Trophoblast cell (in vitro differentiated cells and primary cell): ENCODE results near the gene FAM53A.

ENCODE experiments used
- DNase-seq, 2 donors: peaks; one replicate each; pipeline ENCODE4 v3.0.0-alpha.2; 2016
- H2AFZ ChIP-seq: 2 replicates; pipeline ENCODE4 v1.6.1; 2013; ENCODE audit warnings: low read length, moderate library complexity, mild to moderate bottlenecking; ENCODE audit not compliant: insufficient read depth, poor library complexity
- H2AK5ac ChIP-seq: 2 replicates; pipeline ENCODE4 v1.6.1; 2013; ENCODE audit warnings: mild to moderate bottlenecking, low read length
- H2BK120ac ChIP-seq: 2 replicates; pipeline ENCODE4 v1.6.1; 2013; ENCODE audit warnings: low read length, mild to moderate bottlenecking, moderate library complexity; ENCODE audit not compliant: insufficient read depth, poor library complexity
- H2BK12ac ChIP-seq: 2 replicates; pipeline ENCODE4 v1.6.1; 2013; ENCODE audit warnings: mild to moderate bottlenecking, low read length, moderate library complexity
- H2BK5ac ChIP-seq: 2 replicates; pipeline ENCODE4 v1.6.1; 2013; ENCODE audit warnings: low read length, low read depth, moderate library complexity, mild to moderate bottlenecking; ENCODE audit not compliant: poor library complexity
- H3K14ac ChIP-seq: 2 replicates; pipeline ENCODE4 v1.6.1; 2013; ENCODE audit warnings: mild to moderate bottlenecking, low read length
- H3K18ac ChIP-seq: 2 replicates; pipeline ENCODE4 v1.6.1; 2013; ENCODE audit warnings: mild to moderate bottlenecking, low read length
- H3K23ac ChIP-seq: 2 replicates; pipeline ENCODE4 v1.6.1; 2013; ENCODE audit warnings: low read length
- H3K27ac ChIP-seq: 2 replicates; pipeline ENCODE4 v1.5.1; 2013; ENCODE audit warnings: low read depth, mild to moderate bottlenecking, inconsistent platforms, low read length, moderate library complexity
- H3K27me3 ChIP-seq: 2 replicates; pipeline ENCODE4 v1.6.1; 2013; ENCODE audit warnings: inconsistent platforms, mild to moderate bottlenecking, low read length, moderate library complexity; ENCODE audit not compliant: insufficient read depth
- H3K36me3 ChIP-seq, 2 experiments: 1 replicate in 1 of 2; 2 replicates in 1 of 2; pipeline ENCODE4 v1.6.1; 2013; ENCODE audit warnings: low read length in 2 of 2, mild to moderate bottlenecking in 2 of 2, moderate library complexity in 1 of 2; ENCODE audit not compliant: insufficient read depth in 2 of 2, control insufficient read depth in 1 of 2
- H3K4ac ChIP-seq: 2 replicates; pipeline ENCODE4 v1.6.1; 2013; ENCODE audit warnings: low read depth, mild to moderate bottlenecking, low read length, moderate library complexity
- H3K4me1 ChIP-seq, 2 experiments: 1 replicate in 1 of 2; 2 replicates in 1 of 2; pipeline ENCODE4 v1.6.1; 2013; ENCODE audit warnings: low read length in 2 of 2, mild to moderate bottlenecking in 2 of 2, moderate library complexity in 1 of 2; ENCODE audit not compliant: insufficient read depth in 2 of 2, control insufficient read depth in 1 of 2
- H3K4me2 ChIP-seq: 2 replicates; pipeline ENCODE4 v1.6.1; 2013; ENCODE audit warnings: inconsistent platforms, mild to moderate bottlenecking, low read length, moderate library complexity
- H3K4me3 ChIP-seq: 2 replicates; pipeline ENCODE4 v1.5.1; 2013; ENCODE audit warnings: mild to moderate bottlenecking, low read depth, low read length, inconsistent platforms
- H3K79me1 ChIP-seq: one replicate; pipeline ENCODE4 v1.6.1; 2013; ENCODE audit warnings: low read length
- H3K79me2 ChIP-seq: 2 replicates; pipeline ENCODE4 v1.6.1; 2013; ENCODE audit warnings: low read length, mild to moderate bottlenecking; ENCODE audit not compliant: control insufficient read depth, insufficient read depth, poor library complexity
- H3K9ac ChIP-seq: 2 replicates; pipeline ENCODE4 v1.6.1; 2013; ENCODE audit warnings: mild to moderate bottlenecking, low read length
- H3K9me3 ChIP-seq: 2 replicates; pipeline ENCODE4 v1.6.1; 2013; ENCODE audit warnings: low read depth, mild to moderate bottlenecking, control low read depth, inconsistent platforms, low read length; ENCODE audit not compliant: insufficient read depth
- H4K12ac ChIP-seq: 2 replicates; pipeline ENCODE4 v1.6.1; 2013; ENCODE audit warnings: low read depth, mild to moderate bottlenecking, low read length, moderate library complexity
- H4K8ac ChIP-seq: 2 replicates; pipeline ENCODE4 v1.6.1; 2013; ENCODE audit warnings: low read depth, mild to moderate bottlenecking, low read length, moderate library complexity
- H4K91ac ChIP-seq: one replicate; pipeline ENCODE4 v1.6.1; 2013; ENCODE audit warnings: low read depth, mild to moderate bottlenecking, low read length, moderate library complexity
- WGBS: extraction: QIAGEN DNeasy Blood & Tissue Kit; methylation state at CpG from one replicate; pipeline ENCODE4 v1.1.7; 2013; ENCODE audit warnings: missing lambda C conversion rate; ENCODE audit not compliant: insufficient read length, insufficient coverage; ENCODE audit errors: extremely low coverage; 5-methylcytosine and 5-hydroxymethylcytosine counted together

FAM53A gene

DNA sequence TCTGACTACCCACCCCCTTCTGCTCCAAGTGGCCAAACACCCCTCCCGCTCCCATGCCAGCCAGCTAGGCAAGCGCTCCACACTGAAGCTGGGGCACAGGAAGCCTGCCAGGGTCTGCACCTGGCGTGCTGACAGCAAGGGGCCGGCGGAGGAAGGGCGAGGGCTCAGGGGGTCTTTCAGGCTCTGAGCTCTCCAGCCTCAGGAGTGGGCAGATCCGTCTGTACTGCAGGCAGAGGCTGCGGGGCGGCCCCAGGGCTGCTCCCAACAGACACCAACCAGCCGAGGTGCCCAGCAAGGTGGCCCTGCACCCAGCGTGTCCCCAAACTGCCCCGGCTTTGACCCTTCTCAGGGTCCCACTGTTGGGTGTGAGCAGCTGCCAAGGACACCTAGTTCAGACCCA lies 14.8 kb downstream of the FAM53A start:
- H2AK5ac ChIP-seq = no peak overlapping the region

GRCh38 chr4:1668488-1668840 lies 15.6 kb downstream of the FAM53A start:
- DNase-seq = no peak
- Histone ChIP-seq H3K18ac (no peak overlapping the region), H3K14ac (no peak overlapping the region), H3K23ac (no peak overlapping the region), H2AFZ (no peak overlapping the region), H3K79me1 (no peaks in the 10 kb centered on the region), H3K4me1 (peaks cover 0 to 2% of the 10 kb centered on the region in 2 experiments), H3K9me3 (no peaks in the 10 kb centered on the region), H3K79me2 (no peaks in the 10 kb centered on the region), H3K36me3 (no peaks in the 10 kb centered on the region), H3K4me2 (no peak overlapping the region), H2AK5ac (no peak overlapping the region), H2BK120ac (no peak overlapping the region), H4K91ac (no peak overlapping the region), H3K27ac (no peak overlapping the region), H2BK5ac (no peak overlapping the region), H3K4ac (no peak overlapping the region), H4K12ac (no peak overlapping the region), H3K9ac (no peak overlapping the region), H2BK12ac (no peak overlapping the region), H3K4me3 (no peak overlapping the region), H4K8ac (no peak overlapping the region), H3K27me3 (no peaks in the 10 kb centered on the region)
- WGBS = no CpG with 5 or more reads among the region's 8 CpGs

More for the DNA sequence above, 14.8 kb downstream of the FAM53A start:
- Histone ChIP-seq H3K9me3 (no peaks in the 10 kb centered on the region), H4K8ac (no peak overlapping the region), H3K36me3 (no peaks in the 10 kb centered on the region), H2BK5ac (no peak overlapping the region), H3K79me1 (no peaks in the 10 kb centered on the region), H4K91ac (no peak overlapping the region), H4K12ac (no peak overlapping the region), H2BK120ac (no peak overlapping the region), H3K4me1 (peaks cover 0 to 2% of the 10 kb centered on the region in 2 experiments), H2BK12ac (no peak overlapping the region), H3K4me2 (no peak overlapping the region), H3K4me3 (no peak overlapping the region), H3K27me3 (no peaks in the 10 kb centered on the region), H3K79me2 (no peaks in the 10 kb centered on the region), H3K4ac (no peak overlapping the region), H2AFZ (no peak overlapping the region), H3K18ac (no peak overlapping the region), H3K27ac (no peak overlapping the region), H3K23ac (no peak overlapping the region), H3K9ac (no peak overlapping the region), H3K14ac (no peak overlapping the region)
- DNase-seq = no peak
- no CpG with 5 or more reads among the region's 12 CpGs for WGBS

DNA sequence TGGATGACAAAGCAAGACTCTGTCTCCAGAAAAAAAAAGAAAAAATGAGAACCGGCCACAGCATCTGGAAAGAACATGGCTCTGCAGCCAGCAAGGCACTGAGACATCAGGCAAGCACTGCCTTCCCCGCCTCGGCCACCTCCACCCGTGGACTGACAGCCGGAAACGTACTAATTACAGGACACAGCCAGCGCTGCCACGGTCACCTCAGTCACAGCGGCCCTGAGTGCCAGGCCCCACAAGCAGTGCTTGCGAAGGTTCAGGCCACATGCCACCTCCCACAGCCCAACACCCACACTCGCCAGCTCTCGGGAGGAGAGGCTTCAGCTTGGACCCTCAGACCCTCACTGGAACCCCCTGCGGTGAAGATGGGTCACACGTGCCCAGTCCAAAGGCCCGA lies 16.8 kb downstream of the FAM53A start:
- no peaks in the 10 kb centered on the region for H3K79me2 ChIP-seq
- WGBS = no CpG with 5 or more reads among the region's 15 CpGs
- H2BK12ac ChIP-seq = no peak overlapping the region
- H3K4me3 ChIP-seq = no peak overlapping the region
- H3K4ac ChIP-seq = no peak overlapping the region
- no peak overlapping the region for H2BK5ac ChIP-seq
- H3K27ac ChIP-seq = no peak overlapping the region
- H4K12ac ChIP-seq = no peak overlapping the region
- H3K27me3 ChIP-seq = no peaks in the 10 kb centered on the region
- H3K79me1 ChIP-seq = no peaks in the 10 kb centered on the region
- no peak overlapping the region for H4K8ac ChIP-seq
- H3K14ac ChIP-seq = no peak overlapping the region
- no peak overlapping the region for H2AK5ac ChIP-seq
- no peak overlapping the region for H3K9ac ChIP-seq
- no peak overlapping the region for H3K18ac ChIP-seq
- H4K91ac ChIP-seq = no peak overlapping the region
- DNase-seq = no peak
- H3K4me2 ChIP-seq = no peak overlapping the region
- no peaks in the 10 kb centered on the region for H3K9me3 ChIP-seq
- H2AFZ ChIP-seq = no peak overlapping the region
- H3K36me3 ChIP-seq = no peaks in the 10 kb centered on the region
- H3K4me1 ChIP-seq = peaks cover 0 to 2% of the 10 kb centered on the region in 2 experiments
- H2BK120ac ChIP-seq = no peak overlapping the region
- no peak overlapping the region for H3K23ac ChIP-seq

DNA sequence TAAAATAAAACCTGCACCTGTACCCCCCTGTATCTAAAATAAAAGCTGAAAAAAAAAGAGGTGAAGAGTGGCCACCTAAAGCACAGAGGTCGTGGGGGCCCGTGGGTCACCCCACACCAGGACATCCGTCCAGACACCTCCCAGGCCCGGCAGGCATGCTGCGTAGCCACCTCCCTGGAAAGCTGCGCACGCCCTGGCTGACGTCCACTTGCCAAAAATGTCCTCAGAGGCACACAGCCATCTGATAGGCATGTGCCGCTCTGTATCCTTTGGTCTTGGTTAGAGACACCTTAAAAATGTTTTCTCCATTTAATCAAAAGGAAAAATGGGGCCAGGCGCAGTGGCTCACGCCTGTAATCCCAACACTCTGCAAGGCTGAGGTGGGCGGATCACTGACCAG lies 17.7 kb downstream of the FAM53A start:
- Histone ChIP-seq H3K4me1 (peaks cover 0 to 2% of the 10 kb centered on the region in 2 experiments), H3K4me3 (no peak overlapping the region), H3K4me2 (no peak overlapping the region), H3K79me1 (no peaks in the 10 kb centered on the region), H2AK5ac (no peak overlapping the region), H3K14ac (no peak overlapping the region), H3K79me2 (no peaks in the 10 kb centered on the region), H3K27me3 (no peaks in the 10 kb centered on the region), H3K23ac (no peak overlapping the region), H2BK5ac (no peak overlapping the region), H2AFZ (no peak overlapping the region), H3K4ac (no peak overlapping the region), H3K18ac (no peak overlapping the region), H4K8ac (no peak overlapping the region), H2BK12ac (no peak overlapping the region), H3K36me3 (no peaks in the 10 kb centered on the region), H3K9ac (no peak overlapping the region), H4K91ac (no peak overlapping the region), H3K9me3 (no peaks in the 10 kb centered on the region), H4K12ac (no peak overlapping the region), H3K27ac (no peak overlapping the region), H2BK120ac (no peak overlapping the region)
- peak in 1 of 2 donors; percentile 11 for DNase-seq
- WGBS = no CpG with 5 or more reads among the region's 12 CpGs
